ENCODE measurements around the gene SRRD. TPM values are rescaled to one million over a fixed set of nuclear protein-coding genes. Genes with fewer than 3 reads are reported as not detected.
"Not testable (repeated sequence)": the region's sequence is repeated elsewhere in the genome, so short reads cannot be mapped to it uniquely, and the experiment has no call there.

SRRD gene
- total and polyA plus RNA-seq, 2 of the 8 experiments (the other 6 are each of a cell fraction or from before 2014, with no cell fraction given) = 17.1 to 25.3 TPM

GRCh38 chr22:26527574-26528465 is 44.1 kb downstream of the SRRD start (continued):
- no peak for TF ChIP-seq TAF1 (IDR thresholded peaks at IDR 0.05; ENCODE audit: low read depth, low read length)

- not testable (repeated sequence) for H2BK12ac ChIP-seq (ENCODE audit: low read depth, low read length); DNase-seq (ENCODE audit: low read depth in 1 of 2, low spot score in 2 of 2); H3K14ac ChIP-seq (ENCODE audit: insufficient read length); H4K20me1 ChIP-seq (replicated peaks in 1 of 2; ENCODE audit: control insufficient read depth in 1 of 2, insufficient read depth in 2 of 2, low read length in 2 of 2); H3K4me1 ChIP-seq (replicated peaks in 1 of 4; ENCODE audit: control insufficient read depth in 3 of 4, insufficient read depth in 4 of 4, low read length in 3 of 4); H3K56ac ChIP-seq (replicated peaks; ENCODE audit: insufficient read length, low read depth, low read length); H3K9ac ChIP-seq (replicated peaks in 1 of 4; ENCODE audit: extremely low read depth in 1 of 4, low read depth in 3 of 4, low read length in 3 of 4); H3K23me2 ChIP-seq (ENCODE audit: low read depth, low read length); H4K91ac ChIP-seq (replicated peaks; ENCODE audit: insufficient read length, low read length); H2BK20ac ChIP-seq (ENCODE audit: low read length); H3K27me3 ChIP-seq (replicated peaks in 1 of 4; ENCODE audit: control insufficient read depth in 3 of 4, extremely low read depth in 1 of 4, insufficient read depth in 3 of 4, low read length in 3 of 4); FAIRE-seq; H3K9me3 ChIP-seq (ENCODE audit: insufficient read depth in 2 of 2, low read depth in 1 of 2, low read length in 1 of 2); H3K4ac ChIP-seq (replicated peaks; ENCODE audit: insufficient read length, low read depth, low read length); H2BK15ac ChIP-seq (ENCODE audit: low read length); H3K18ac ChIP-seq (ENCODE audit: extremely low read depth, low read length); H3K79me1 ChIP-seq (ENCODE audit: low read depth, low read length); H2AK5ac ChIP-seq (ENCODE audit: low read depth, low read length); H4K5ac ChIP-seq (ENCODE audit: insufficient read length, low read depth, low read length); H3K23ac ChIP-seq (ENCODE audit: insufficient read length); H2BK120ac ChIP-seq (replicated peaks; ENCODE audit: low read depth, low read length); H3K27ac ChIP-seq (ENCODE audit: low read depth, low read length); H4K8ac ChIP-seq (ENCODE audit: extremely low read depth, insufficient read depth, low read length); H3K79me2 ChIP-seq (ENCODE audit: control insufficient read depth in 1 of 2, insufficient read depth in 2 of 2, low read length in 2 of 2); H2AFZ ChIP-seq (ENCODE audit: low read length); H3K4me3 ChIP-seq (ENCODE audit: extremely low read depth in 1 of 4, insufficient read depth in 2 of 4, low read depth in 3 of 4, low read length in 4 of 4); H3K4me2 ChIP-seq (ENCODE audit: insufficient read depth in 1 of 2, low read depth in 2 of 2, low read length in 2 of 2); H2BK5ac ChIP-seq (ENCODE audit: low read depth, low read length)
- H3K36me3 ChIP-seq (ENCODE audit: control insufficient read depth in 2 of 4, insufficient read depth in 4 of 4, low read length in 3 of 4) = peaks cover 6 to 66% (median 43%) of the 10 kb centered on the region in 4 experiments; a peak in 6 of 8 replicates
- CTCF ChIA-PET (ENCODE audit: partially characterized antibody) = interaction anchor here (1.3 kb wide), 1 partner anchor 26 kb away, joined by 3 read pairs; no protein-coding TSS in a partner anchor
- POLR2A ChIA-PET (ENCODE audit: partially characterized antibody) = interaction anchor here (1.2 to 1.3 kb wide), 2 partner anchors 17 to 25 kb away, joined by 3 read pairs; no protein-coding TSS in a partner anchor
- WGBS, 2 experiments (ENCODE audit: extremely low coverage in 1 of 2, insufficient coverage in 1 of 2, insufficient read length in 1 of 2, insufficient replicate concordance in 2 of 2, low coverage in 1 of 2, low lambda C conversion rate in 2 of 2, missing lambda C conversion rate in 1 of 2) = 92% methylated on average over 9 of the region's 9 CpGs; no CpG with 5 or more reads in 1 of the 2 experiments
Measured at GRCh38 chr22:26528518-26528917, 44.8 kb downstream of the SRRD start.
